Measurements from ENCODE around the gene ZNF143.

The ZNF143 gene

GRCh38 chr11:9498457-9499078 lies 37.8 kb downstream of the ZNF143 start:
- H3K4me3 ChIP-seq (ENCODE audit: low read length) = no peak overlapping the region
- no peaks in the 10 kb centered on the region for H3K27me3 ChIP-seq (replicated peaks; ENCODE audit: insufficient read depth, low read length)
- H3K9me3 ChIP-seq (replicated peaks; ENCODE audit: insufficient read depth, low read length) = no peaks in the 10 kb centered on the region
- no peak for DNase-seq
- H3F3A ChIP-seq (ENCODE audit: insufficient read depth, low read length) = no peaks in the 10 kb centered on the region
- H3K36me3 ChIP-seq (replicated peaks; ENCODE audit: insufficient read depth, low read length) = peaks cover 4% of the 10 kb centered on the region; the same call in 1 of the 2 replicates
- no peaks in the 10 kb centered on the region for H4K20me1 ChIP-seq (ENCODE audit: insufficient read depth, low read length)
- H3K79me2 ChIP-seq (ENCODE audit: low read length) = no peaks in the 10 kb centered on the region
- TF ChIP-seq EZH2 (optimal IDR thresholded peaks at IDR 0.05; ENCODE audit: low read depth, low read length) (no peak), CTCF (IDR thresholded peaks at IDR 0.05; ENCODE audit: low read length) (no peak), EZH2phosphoT487 (IDR thresholded peaks at IDR 0.05; ENCODE audit: low read length) (no peak)
- no peak overlapping the region for H3K9ac ChIP-seq (ENCODE audit: low read length)
- no peak overlapping the region for H3K27ac ChIP-seq (ENCODE audit: low read length)
- H3K4me2 ChIP-seq (ENCODE audit: low read depth, low read length) = no peak overlapping the region
- no peak overlapping the region for H2AFZ ChIP-seq (ENCODE audit: low read length)
- H3K9me2 ChIP-seq (replicated peaks; ENCODE audit: insufficient read depth, low read length) = no peaks in the 10 kb centered on the region
- no peaks in the 10 kb centered on the region for H3K4me1 ChIP-seq (ENCODE audit: low read length)

- no peak overlapping the region for H3K27ac ChIP-seq (ENCODE audit: low read length)
- H3K9ac ChIP-seq (ENCODE audit: low read length) = no peak overlapping the region
These were observed 45.9 kb downstream of the ZNF143 start for GRCh38 chr11:9506489-9507276.

GRCh38 chr11:9507277-9507580 lies 46.4 kb downstream of the ZNF143 start:
- no peaks in the 10 kb centered on the region for H3K79me2 ChIP-seq (ENCODE audit: low read length)
- peaks cover 5% of the 10 kb centered on the region for H3K4me1 ChIP-seq (ENCODE audit: low read length)
- no peak overlapping the region for H3K4me3 ChIP-seq (ENCODE audit: low read length)
- TF ChIP-seq EZH2 (optimal IDR thresholded peaks at IDR 0.05; ENCODE audit: low read depth, low read length) = no peak
- TF ChIP-seq EZH2phosphoT487 (IDR thresholded peaks at IDR 0.05; ENCODE audit: low read length) = no peak
- no peak for TF ChIP-seq CTCF (IDR thresholded peaks at IDR 0.05; ENCODE audit: low read length)
- no peak overlapping the region for H2AFZ ChIP-seq (ENCODE audit: low read length)
- H3K36me3 ChIP-seq (replicated peaks; ENCODE audit: insufficient read depth, low read length) = 0 out of 2 replicates have a peak, but pooled peaks cover 6% of the 10 kb centered on the region
- 0 out of 2 replicates have a peak, but pooled peaks cover 4% of the 10 kb centered on the region for H4K20me1 ChIP-seq (ENCODE audit: insufficient read depth, low read length)
- no peak overlapping the region for H3K4me2 ChIP-seq (ENCODE audit: low read depth, low read length)
- H3K9me3 ChIP-seq (replicated peaks; ENCODE audit: insufficient read depth, low read length) = no peaks in the 10 kb centered on the region
- H3K9ac ChIP-seq (ENCODE audit: low read length) = no peak overlapping the region
- peaks cover 5% of the 10 kb centered on the region; the same call in 1 of the 2 replicates for H3F3A ChIP-seq (ENCODE audit: insufficient read depth, low read length)
- no peaks in the 10 kb centered on the region for H3K27me3 ChIP-seq (replicated peaks; ENCODE audit: insufficient read depth, low read length)
- no peak overlapping the region for H3K27ac ChIP-seq (ENCODE audit: low read length)
- DNase-seq = no peak
- no peaks in the 10 kb centered on the region for H3K9me2 ChIP-seq (replicated peaks; ENCODE audit: insufficient read depth, low read length)

More at GRCh38 chr11:9506489-9507276, 45.9 kb downstream of the ZNF143 start:
- H3F3A ChIP-seq (ENCODE audit: insufficient read depth, low read length) = peaks cover 5% of the 10 kb centered on the region; the same call in 1 of the 2 replicates
- 0 out of 2 replicates have a peak, but pooled peaks cover 4% of the 10 kb centered on the region for H4K20me1 ChIP-seq (ENCODE audit: insufficient read depth, low read length)
- no peak overlapping the region for H3K4me3 ChIP-seq (ENCODE audit: low read length)
- H3K79me2 ChIP-seq (ENCODE audit: low read length) = no peaks in the 10 kb centered on the region
- TF ChIP-seq CTCF (IDR thresholded peaks at IDR 0.05; ENCODE audit: low read length) (peak; percentile 94), EZH2 (optimal IDR thresholded peaks at IDR 0.05; ENCODE audit: low read depth, low read length) (no peak)
- 0 out of 2 replicates have a peak, but pooled peaks cover 6% of the 10 kb centered on the region for H3K36me3 ChIP-seq (replicated peaks; ENCODE audit: insufficient read depth, low read length)
- H3K9me2 ChIP-seq (replicated peaks; ENCODE audit: insufficient read depth, low read length) = no peaks in the 10 kb centered on the region
- no peaks in the 10 kb centered on the region for H3K9me3 ChIP-seq (replicated peaks; ENCODE audit: insufficient read depth, low read length)
- H2AFZ ChIP-seq (ENCODE audit: low read length) = no peak overlapping the region
- peak; percentile 74 for DNase-seq
- peaks cover 5% of the 10 kb centered on the region for H3K4me1 ChIP-seq (ENCODE audit: low read length)
- no peak overlapping the region for H3K4me2 ChIP-seq (ENCODE audit: low read depth, low read length)
- H3K27me3 ChIP-seq (replicated peaks; ENCODE audit: insufficient read depth, low read length) = no peaks in the 10 kb centered on the region
